ELR (cell line): Measurements from ENCODE around the gene DNAJC15.

Experiments
- DNase-seq: peaks from one replicate; pipeline ENCODE4 v3.0.0-alpha.2; 2015; ENCODE audit warnings: low read depth

The DNAJC15 gene

DNA sequence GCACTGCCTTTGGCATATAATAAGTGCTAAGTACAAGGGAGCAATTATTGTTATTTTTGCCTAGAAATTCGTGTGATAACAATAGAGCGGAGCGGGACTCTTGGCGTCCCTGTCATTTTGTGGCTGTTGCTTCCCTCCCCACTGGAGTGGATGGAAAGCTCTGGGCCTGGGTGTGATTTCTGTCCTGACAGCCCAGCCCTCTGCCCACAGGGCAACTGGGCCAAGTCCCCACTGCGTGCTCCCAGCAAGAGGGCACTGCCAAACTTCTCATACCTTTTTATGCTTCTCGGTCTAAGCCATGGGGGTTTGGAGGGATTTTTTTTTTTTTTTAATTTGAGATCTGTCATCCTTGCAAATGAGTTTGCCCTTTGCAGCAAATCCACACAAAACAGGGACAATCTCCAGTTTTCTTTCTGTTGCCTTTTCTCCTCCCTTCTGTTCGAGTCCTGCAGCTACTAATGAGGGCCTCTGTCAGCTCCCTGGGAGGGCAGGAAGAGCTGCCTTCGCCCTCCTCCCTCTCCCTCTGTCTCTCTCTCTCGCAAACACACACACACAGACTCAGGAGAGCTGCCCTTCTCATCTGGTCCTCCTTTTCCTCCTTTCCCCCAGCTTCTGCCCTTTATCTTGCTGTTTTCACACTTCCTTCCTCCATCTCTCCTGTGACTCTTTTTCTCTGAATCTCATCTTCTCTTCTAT is 103.9 kb downstream of the DNAJC15 start:
- DNase-seq: no peak

DNA sequence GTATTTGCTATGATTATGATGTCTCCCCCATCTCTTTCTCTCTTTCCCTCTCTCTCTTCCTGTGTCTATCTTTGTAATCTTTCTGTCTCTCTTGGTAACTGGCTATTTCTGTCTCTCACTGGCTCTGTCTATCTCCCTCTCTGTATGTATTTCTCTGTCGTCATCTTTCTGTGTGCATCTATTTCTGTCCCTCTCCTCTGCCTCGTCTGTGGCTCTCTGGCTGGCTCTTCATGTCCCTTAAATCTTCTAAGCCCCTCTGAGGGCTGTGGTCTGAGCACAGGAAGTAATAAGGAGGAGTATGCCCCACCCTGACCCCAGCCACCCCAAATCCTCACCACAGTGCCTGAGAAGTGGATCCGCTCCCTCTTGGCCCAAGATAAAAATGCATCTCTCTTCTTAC is 104.4 kb downstream of the DNAJC15 start:
- DNase-seq: no peak

DNA sequence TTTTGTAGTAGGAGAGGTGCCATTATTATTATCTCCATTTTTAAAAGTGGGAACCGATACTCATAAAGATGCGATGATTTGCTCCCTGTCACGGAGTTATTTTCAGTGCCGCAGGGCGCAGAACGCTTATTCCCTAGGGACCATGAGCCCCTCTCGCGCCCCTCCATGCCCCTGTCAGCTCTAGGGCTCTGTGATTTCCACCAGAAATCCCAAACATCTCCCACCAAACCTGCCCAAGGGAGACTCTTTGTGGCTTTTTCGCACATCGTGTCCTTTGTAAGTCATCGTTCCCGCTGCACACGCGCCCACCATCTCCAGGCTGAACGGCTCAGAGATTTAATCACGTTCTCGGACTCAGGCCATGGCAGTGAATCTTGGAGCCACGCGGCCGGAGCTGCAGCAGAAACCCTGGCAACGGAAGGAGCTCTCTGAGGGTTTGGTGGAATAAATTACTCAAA is 105.1 kb downstream of the DNAJC15 start:
- no peak for DNase-seq

DNA sequence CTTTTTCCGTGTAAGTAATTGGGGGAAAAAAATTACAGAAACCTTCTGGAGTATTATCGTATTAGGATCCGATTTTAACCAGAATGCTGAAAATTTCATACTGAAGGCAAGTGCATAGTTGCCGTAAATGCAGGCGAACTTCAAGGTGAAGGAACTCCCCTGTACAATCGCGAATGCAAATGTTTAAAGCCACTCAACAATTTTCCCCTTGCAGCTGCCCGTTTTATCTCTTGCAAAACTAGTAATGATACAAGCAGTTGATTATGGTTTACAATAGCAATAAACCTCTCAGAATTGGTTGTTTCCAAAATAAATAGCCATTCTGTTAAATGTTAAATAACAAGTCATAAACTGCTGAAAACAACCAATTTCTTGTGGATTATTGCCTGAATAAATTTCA is 105.7 kb downstream of the DNAJC15 start:
- no peak for DNase-seq

DNA sequence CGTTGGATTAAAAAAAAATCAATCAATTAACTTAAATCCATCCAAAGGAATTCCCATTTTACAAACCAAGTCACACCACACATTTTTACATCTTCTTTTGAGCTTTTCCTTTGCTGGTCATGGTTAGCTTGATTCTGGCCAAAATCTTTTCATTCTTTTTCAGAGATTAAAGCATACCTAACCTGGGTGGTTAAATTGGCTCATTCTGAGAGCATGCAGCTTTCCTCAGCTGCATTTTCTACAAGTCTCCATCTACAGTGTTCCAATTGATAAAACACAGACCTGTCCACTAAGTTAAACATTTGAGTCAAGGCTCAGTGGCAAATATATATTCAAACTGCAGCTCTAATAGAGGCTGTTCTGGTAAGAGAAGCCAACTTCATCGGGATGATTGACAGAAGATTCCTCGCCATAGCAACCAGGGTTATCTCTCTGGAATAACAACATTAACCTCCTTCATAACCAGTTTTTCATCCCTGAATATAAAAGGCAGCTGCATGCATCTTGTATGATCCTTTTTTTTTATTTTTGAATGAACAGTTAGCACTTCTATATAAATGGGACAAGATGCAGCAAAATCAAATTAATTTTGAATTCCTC is 106.2 kb downstream of the DNAJC15 start:
- no peak for DNase-seq

DNA sequence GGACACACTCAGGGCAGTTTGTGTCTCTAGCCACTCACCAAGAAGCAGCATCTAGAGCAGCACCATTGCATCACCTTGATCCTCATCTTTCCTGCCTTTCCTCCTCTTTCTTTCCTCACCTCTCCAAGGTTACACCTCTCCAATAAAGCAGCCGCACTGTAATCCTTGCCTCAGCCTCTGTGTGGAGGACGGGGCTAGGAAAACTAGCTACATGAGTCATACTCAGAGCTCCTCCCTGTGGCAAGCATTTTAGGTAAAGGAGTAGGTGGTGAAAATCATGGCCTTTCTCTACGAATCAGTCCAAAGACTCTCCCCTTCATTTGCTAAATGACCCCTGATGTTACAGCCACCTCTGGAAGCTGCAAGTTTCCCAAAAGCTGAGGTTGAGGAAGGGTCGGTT is 108.9 kb downstream of the DNAJC15 start:
- DNase-seq: peak; percentile 64

DNA sequence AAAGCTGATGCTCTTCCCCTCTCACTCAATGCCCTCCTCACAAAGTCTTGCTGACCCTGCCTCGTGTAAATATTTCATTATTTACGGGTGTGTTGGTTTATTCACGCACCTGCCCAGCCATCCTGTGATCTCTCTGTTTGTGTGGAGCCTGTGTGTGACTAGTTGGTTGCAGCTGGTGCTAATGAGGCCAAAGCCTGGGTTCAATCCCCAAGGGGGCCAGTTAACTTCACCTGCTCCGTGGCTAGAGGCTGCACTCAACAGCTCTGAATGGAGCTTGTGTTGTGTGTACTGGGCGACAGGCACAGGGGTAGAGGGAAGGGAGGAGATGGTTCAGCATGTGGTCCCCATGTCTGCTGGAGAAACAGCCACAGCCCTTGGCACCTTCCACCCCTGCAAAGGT is 109.5 kb downstream of the DNAJC15 start:
- no peak for DNase-seq

DNA sequence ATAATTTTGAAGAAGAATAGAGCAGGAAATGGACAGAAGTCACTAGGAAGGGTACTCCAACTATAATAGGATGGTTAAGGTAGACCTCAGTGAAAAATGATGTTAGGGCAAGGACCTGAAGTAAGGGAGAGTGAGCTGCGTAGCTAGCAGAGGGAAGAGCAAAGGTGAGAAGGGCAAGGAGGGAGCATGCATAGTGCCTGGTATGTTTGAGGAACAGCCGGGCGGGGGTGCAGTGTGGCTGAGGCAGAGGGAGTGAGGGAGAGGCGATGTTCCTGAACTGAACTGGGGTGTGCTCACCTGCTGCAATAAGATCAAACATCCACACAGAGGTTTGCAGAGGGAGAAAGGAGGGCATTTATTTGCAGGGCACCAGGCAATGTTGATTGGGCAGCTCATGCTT is 110.4 kb downstream of the DNAJC15 start:
- DNase-seq: no peak

DNA sequence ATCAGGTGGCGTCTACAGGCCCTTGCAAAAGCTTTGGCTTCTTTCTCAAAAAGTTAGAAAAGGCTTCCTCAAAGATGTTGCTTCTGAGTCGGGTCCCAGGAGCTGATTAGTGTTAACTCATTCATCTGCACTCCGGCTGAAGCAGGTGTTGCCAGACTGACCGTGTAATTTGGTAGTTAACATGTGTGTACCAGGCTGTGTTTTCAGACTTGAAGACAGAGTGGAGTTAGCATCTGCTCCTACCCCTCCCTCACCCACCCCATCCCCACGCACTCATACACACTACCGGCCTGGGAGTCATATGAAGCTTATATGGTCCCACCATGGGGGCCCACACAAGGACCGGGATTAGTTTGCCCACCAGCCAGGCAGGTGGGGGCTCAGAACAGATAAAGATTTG is 111.5 kb downstream of the DNAJC15 start:
- DNase-seq: no peak

DNA sequence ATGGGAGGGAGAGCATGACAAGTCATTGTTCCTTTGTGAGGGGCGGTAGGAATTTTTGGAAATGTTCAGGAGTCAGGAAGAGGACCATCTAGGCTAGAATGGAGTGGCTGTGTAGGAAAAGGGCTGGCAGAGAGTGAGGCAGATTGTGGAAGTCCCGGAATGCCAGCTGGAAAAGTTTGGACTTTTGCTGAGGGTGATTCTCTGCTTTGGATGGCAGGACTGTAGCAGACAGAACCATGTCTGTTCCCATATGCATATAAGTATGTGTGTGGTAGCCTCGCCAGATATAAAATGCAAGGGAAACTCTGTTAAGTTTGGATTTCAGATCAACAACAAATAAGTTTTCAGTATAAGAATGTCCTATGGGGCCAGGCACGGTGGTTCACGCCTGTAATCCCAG is 112.1 kb downstream of the DNAJC15 start:
- DNase-seq: no peak

DNA sequence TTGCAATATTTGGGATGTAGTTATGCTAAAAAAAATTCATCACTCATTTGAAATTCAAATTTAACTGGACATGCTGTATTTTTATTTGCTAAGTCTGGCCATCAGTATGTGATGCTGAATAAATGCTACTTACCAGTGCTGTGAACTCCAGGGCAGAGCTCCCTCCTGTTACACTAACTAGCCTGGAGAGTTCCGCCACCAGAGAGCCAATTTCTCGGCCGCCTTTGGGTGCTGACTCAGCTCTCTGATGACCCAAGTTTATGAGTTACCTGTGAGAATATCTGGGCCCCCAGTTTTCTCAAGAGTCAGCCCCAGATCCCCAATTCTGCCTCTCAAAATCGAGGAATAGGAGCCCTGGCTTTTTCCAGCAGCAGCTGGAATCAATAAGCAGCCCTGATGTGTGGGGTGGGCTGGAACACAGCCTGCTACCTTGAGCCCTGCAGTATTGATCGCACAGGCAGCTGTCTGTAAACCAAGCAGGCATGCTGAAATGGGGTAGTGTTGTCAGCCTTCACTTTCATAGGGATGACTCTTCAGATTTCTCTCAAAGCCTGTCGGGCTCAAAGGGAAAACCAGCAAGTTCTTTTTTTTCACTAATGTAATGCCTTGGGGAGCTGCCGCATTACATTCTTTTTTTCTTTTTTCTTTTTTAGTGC is 113.7 kb downstream of the DNAJC15 start:
- no peak for DNase-seq

DNA sequence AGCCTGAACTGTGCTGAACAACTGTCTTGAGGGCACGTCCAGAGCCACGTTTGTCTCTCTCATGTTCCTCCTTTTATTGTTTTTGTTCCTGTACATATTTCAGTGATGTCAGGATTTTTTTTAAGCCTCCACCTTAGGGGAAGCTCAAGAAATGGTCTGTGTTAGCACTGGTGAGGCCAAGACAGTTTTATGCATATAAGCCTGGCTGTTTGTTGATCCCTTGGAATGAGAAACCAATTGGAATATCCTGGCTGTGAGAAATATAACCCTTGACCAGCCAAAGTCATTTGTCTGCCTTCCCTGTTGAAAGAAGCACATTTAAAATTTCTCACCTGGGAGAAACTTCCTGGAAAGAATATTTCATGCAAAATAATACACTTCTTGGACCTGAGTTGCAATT is 115.8 kb downstream of the DNAJC15 start:
- DNase-seq: no peak

DNA sequence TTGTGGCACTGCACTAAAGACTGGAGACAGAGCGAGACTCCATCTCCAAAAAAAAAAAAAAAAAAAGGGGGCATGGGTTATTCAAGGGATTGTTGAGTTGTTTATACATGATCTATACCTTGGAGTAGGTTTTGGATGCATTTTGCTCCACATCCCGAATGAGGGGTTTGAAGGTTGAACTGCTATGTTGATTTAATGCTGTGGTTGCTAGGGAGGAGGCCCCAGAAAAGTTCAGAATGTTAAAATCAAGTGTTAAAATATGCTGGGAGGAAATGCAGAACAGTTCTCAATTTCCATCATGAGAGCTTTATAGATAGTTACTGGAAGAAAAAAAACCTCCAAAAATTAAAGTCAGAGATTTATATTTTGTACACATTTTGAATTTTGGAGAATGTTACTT is 116.5 kb downstream of the DNAJC15 start:
- no peak for DNase-seq

DNA sequence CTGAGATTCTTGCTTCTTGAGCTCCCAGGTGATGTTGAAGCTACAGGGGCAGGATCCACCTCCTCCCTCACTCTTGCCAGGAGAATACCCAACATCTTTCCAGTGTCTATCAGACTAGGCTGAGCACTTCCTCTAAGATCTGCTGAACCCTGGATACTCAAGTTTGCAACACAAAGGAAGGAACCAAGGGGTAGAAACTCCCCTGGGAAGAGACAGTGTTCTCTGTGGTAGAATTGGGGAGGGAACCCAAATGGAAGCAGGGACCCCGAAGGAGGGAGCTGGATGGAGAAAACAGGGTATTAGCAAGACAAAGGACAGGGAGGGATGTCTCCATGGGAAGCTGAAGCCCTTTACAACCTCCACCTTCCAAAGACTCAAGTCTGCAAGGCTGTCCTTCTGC is 117.6 kb downstream of the DNAJC15 start:
- no peak for DNase-seq

DNA sequence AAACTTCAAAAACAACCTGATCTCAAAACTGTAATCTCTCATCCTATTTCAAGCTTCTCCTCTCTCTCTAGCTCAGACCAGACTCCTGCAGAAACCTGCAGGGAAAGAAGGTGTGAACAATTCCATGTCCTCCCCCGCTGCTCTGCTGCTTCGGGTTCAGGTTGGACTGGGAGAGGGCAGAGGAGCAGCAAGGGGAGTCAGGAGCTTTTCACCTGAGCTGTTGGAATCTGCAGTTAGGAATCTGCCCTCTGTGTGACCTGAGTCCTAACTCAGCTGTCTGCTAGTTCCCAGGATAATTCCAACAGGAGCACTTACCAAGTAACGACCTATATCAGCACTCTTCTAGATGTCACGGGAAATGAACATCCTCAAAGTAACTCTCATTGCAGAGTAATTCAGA is 118.3 kb downstream of the DNAJC15 start:
- no peak for DNase-seq

DNA sequence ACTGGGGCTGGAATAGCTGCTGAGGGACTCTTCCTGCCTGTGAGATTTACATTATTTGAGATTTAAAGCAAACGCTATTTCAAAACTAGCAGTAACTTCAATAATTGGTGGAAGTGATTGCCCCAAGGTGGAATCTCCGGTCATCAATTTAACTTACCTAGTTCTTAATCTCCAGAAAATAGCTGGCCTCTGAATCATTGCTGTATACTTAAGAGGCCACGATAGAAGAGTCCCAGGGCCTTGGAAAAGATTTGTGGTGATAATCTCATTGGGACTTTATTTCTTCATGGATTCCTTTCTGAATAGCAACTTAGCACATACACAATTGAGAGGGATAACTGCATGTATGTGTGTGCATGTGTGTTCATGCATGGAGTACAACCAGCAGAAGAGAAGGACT is 120.2 kb downstream of the DNAJC15 start:
- DNase-seq: peak; percentile 21

DNA sequence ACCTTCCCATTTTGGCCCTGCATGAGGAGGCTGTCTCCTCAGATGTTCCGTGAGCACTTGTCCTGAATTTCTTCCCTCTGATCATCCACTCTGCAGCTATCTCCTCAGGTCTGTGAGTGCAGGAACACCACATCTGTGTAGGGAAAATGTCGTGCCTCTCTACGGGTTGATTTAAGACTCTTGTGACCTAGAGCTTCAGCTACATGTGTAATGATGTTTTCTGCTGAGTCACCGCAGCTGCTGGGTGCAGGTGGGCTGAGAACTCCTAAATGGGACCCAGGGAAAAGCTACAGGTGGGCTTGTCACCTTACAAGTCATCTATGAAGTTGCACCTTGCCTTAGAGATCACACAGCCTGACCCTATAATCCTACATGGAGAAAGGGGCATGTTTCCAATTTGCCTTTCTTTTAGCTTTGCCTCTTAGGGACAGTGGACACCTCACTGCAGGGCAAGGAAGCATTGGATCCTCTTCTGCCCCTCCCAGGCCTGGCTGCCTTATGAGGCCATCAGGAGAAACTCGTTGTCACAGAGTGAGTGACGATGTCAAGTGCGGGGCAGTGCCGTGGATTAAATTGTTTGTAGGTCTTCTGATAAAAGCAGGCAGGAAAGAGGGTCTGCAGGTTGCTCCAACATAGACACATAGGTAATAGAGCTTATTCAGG is 122.3 kb downstream of the DNAJC15 start:
- DNase-seq: no peak

DNA sequence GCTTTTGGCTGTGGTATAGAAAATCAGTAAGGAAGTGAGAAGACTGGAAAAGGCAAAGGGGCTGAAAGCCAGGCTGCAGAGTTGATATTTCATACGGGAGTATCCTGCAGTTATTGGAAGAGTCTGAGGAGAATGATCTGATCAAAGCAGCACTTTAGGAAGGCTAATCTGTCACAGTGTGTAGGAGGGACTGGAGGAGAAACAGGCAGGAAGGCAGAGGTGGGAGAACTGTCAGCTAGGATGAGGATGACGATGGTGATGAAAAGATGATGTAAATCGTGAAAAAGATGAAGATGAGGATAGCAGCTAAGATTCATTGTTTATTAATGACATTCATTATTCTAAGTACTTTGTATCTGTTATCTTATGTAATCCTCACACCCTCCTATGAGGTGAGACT is 123.0 kb downstream of the DNAJC15 start:
- DNase-seq: no peak

DNA sequence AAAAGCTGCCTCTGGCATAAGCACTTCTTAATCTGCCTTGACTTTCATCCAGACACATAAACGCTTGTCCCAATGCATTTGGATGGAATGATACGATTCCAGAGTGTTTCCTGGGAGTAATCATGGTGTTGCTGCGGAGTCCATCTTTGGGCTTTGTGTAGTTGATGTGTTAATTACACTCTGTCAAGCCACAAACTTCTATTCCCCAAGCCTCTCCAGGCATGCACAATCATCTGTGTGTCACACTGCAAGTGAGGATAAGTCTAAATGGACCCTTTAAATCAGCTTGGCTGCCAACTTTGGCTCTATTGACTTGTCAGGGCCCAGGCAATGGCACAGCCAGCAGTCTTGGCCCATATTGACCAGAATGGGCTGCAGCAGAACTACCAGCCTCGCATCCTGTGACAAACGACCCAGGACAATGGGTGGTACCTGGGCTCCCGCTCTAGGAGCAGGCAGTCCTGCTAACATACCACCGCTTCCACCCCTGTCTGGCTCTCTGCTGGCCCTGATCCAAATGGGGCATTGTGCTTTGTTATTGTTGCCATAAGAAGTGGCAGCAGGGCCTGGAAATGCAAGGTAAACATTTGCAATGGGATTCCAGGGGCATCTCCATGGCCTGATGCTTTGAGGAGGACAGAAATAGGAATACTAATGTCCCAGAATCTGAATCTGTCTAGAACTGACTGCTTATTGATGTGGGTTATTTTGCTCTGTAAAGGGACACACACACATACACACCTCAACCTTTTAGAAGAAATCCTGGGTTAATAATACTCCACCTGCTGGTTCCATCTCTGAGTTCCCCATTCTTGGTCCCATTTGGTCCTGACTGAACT is 127.2 kb downstream of the DNAJC15 start:
- no peak for DNase-seq

DNA sequence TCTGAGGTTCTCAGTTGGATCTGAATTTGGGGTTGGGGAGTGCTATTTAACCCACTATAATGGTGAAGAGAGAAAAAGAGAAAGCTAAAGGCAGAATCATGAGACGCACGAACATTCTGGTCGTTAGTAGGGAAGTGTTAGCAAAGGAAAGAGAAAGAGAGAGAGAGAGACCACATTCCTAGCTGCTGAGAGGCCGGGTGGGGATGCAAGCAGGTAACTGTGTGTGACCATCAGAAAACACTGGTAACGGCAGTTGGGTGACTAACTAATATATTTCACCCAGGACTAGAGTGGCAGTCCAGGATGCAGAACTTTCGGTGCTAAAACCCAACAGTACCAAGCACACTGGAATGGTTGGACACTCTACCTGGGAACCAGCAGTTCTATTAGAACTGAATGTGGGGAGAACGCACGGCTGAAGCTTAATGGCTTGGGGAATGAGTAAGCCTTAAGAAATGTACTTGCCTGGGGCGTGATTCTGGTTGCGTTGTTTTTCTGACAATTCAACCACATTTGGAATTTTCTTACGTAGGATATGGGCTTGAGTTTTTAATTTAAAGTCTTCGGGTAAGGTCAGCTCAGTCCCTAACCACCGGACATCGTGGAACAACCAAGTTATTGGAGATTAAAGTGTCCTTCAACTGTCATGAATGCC is 130.2 kb downstream of the DNAJC15 start:
- DNase-seq: peak; percentile 97

DNA sequence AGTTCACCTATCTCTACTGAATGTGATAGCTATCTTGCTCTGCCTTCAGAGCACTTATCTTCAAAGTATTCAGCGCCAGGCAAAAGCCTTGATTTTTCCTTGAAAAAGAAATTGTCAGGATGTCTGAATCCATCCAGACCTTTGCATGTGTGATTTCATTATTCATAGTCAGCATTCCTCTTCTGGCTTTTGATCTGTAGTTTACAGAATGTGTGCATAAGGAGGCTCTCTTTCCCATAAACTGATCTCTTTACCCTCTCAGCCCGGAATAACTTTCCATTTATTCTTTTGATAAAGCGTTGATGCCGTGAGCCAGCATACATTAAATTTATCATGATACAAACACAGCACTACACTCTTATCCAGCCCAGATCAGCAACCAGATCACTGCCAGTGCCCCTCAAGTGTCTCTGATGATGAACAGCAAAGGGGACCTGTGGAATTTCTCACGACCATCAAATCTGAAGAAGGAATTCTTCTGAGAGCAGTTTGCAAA is 130.8 kb downstream of the DNAJC15 start:
- no peak for DNase-seq
